IMR-90 (cell line): ENCODE data around the gene MTCL1. TPM values are rescaled to one million over a fixed set of nuclear protein-coding genes. Genes with fewer than 3 reads are reported as not detected.
A peak's percentile ranks its signal among the peaks of the same experiment; 100 is the strongest.

ENCODE experiments used
- ATAC-seq: fragments of 200-7000 bp; cut with Tn5 transposase; 2 replicates; pipeline ENCODE4 v1.9.1; 2020; ENCODE audit warnings: low read depth, mild to moderate bottlenecking, moderate library complexity
- BruUV-seq: library from RNA; stranded (reverse); fragments of 400-500 nt; replicated peaks from 2 replicates; lab custom pipeline; 2021; lab: Mats Ljungman, UMichigan
- CTCF ChIA-PET: fragments of 300-600 bp; formaldehyde crosslinking; extraction: SDS; loops from one replicate; lab custom pipeline; 2021; ENCODE audit warnings: antibody characterized with exemption; lab: Yijun Ruan, JAX
- POLR2A ChIA-PET: fragments of 300-600 bp; sonication (Branson Sonifier 250); formaldehyde crosslinking; loops from one replicate; lab custom pipeline; 2022; ENCODE audit warnings: antibody characterized with exemption; ENCODE audit not compliant: unreplicated experiment; lab: Charles Lee
- DNase-seq: peaks from one replicate; pipeline ENCODE4 v3.0.0; 2013
- H2AFZ ChIP-seq: replicated peaks from 2 replicates; pipeline ENCODE3; 2013; ENCODE audit warnings: low read length, mild to moderate bottlenecking; ENCODE audit not compliant: poor library complexity
- H2AK5ac ChIP-seq: 2 replicates; pipeline ENCODE4 v1.6.1; 2013; ENCODE audit warnings: low read depth, low read length, inconsistent platforms
- H2AK9ac ChIP-seq: replicated peaks from 2 replicates; pipeline ENCODE3; 2013; ENCODE audit warnings: mild to moderate bottlenecking, low read depth, low read length, moderate library complexity; ENCODE audit not compliant: poor library complexity
- H2BK120ac ChIP-seq: 2 replicates; pipeline ENCODE4 v1.6.1; 2013; ENCODE audit warnings: low read depth, low read length, inconsistent platforms
- H2BK15ac ChIP-seq: 3 replicates; pipeline ENCODE4 v1.6.1; 2013; ENCODE audit warnings: low read depth, low read length, inconsistent platforms
- H2BK20ac ChIP-seq: 2 replicates; pipeline ENCODE4 v1.6.1; 2013; ENCODE audit warnings: low read depth, mild to moderate bottlenecking, inconsistent platforms, low read length, moderate library complexity
- H2BK5ac ChIP-seq: 2 replicates; pipeline ENCODE4 v1.6.1; 2013; ENCODE audit warnings: mild to moderate bottlenecking, low read depth, low read length, inconsistent platforms; ENCODE audit not compliant: poor library complexity, severe bottlenecking
- H3K14ac ChIP-seq: replicated peaks from 2 replicates; pipeline ENCODE4 v1.6.1; 2013; ENCODE audit warnings: low read depth, low read length, inconsistent platforms
- H3K18ac ChIP-seq: 2 replicates; pipeline ENCODE4 v1.6.1; 2013; ENCODE audit warnings: low read depth, low read length, control low read depth
- H3K23ac ChIP-seq: 2 replicates; pipeline ENCODE4 v1.6.1; 2013; ENCODE audit warnings: low read depth, low read length, inconsistent platforms
- H3K27ac ChIP-seq: 2 replicates; pipeline ENCODE4 v1.5.1; 2013; ENCODE audit warnings: mild to moderate bottlenecking, control low read depth, low read length; ENCODE audit not compliant: insufficient read depth
- H3K27me3 ChIP-seq: 2 replicates; pipeline ENCODE4 v1.6.1; 2013; ENCODE audit warnings: low read length; ENCODE audit not compliant: control insufficient read depth, insufficient read depth
- H3K36me3 ChIP-seq: 2 replicates; pipeline ENCODE4 v1.6.1; 2013; ENCODE audit warnings: low read length, mixed read lengths; ENCODE audit not compliant: control insufficient read depth, insufficient read depth
- H3K4ac ChIP-seq: 2 replicates; pipeline ENCODE4 v1.6.1; 2013; ENCODE audit warnings: low read depth, low read length, inconsistent platforms
- H3K4me1 ChIP-seq: 2 replicates; pipeline ENCODE4 v1.6.1; 2013; ENCODE audit warnings: low read length, mixed read lengths; ENCODE audit not compliant: control insufficient read depth, insufficient read depth
- H3K4me2 ChIP-seq: 2 replicates; pipeline ENCODE4 v1.6.1; 2013; ENCODE audit warnings: low read depth, mild to moderate bottlenecking, control low read depth, low read length, moderate library complexity
- H3K4me3 ChIP-seq: 2 replicates; pipeline ENCODE4 v1.5.1; 2013; ENCODE audit warnings: low read depth, mild to moderate bottlenecking, control low read depth, low read length, moderate library complexity; ENCODE audit not compliant: insufficient read depth
- H3K56ac ChIP-seq: 2 replicates; pipeline ENCODE4 v1.6.1; 2013; ENCODE audit warnings: low read length, inconsistent platforms; ENCODE audit not compliant: insufficient read depth; ENCODE audit errors: extremely low read depth
- H3K79me1 ChIP-seq, 2 experiments: 2 replicates each; pipeline ENCODE4 v1.6.1; 2013; ENCODE audit warnings: low read length in 2 of 2, inconsistent platforms in 1 of 2, low read depth in 1 of 2
- H3K9ac ChIP-seq: 2 replicates; pipeline ENCODE4 v1.6.1; 2013; ENCODE audit warnings: low read depth, low read length, control low read depth
- H3K9me1 ChIP-seq: 2 replicates; pipeline ENCODE4 v1.6.1; 2013; ENCODE audit warnings: low read length, inconsistent platforms; ENCODE audit not compliant: insufficient read depth
- H3K9me3 ChIP-seq: 2 replicates; pipeline ENCODE4 v1.6.1; 2013; ENCODE audit warnings: low read length; ENCODE audit not compliant: control insufficient read depth, insufficient read depth
- H4K20me1 ChIP-seq: 2 replicates; pipeline ENCODE4 v1.6.1; 2013; ENCODE audit warnings: low read length, inconsistent platforms; ENCODE audit not compliant: insufficient read depth
- H4K5ac ChIP-seq: 2 replicates; pipeline ENCODE4 v1.6.1; 2013; ENCODE audit warnings: mild to moderate bottlenecking, low read depth, low read length, control low read depth
- H4K8ac ChIP-seq, 2 experiments: 2 replicates each; pipeline ENCODE4 v1.6.1; 2013; ENCODE audit warnings: low read depth in 2 of 2, low read length in 2 of 2, control low read depth in 1 of 2, inconsistent platforms in 1 of 2
- H4K91ac ChIP-seq: 2 replicates; pipeline ENCODE4 v1.6.1; 2013; ENCODE audit warnings: low read depth, low read length, inconsistent platforms; ENCODE audit not compliant: insufficient read depth
- BHLHE40 ChIP-seq: fragments of 150-350 bp; IDR thresholded peaks from 2 replicates; pipeline ENCODE4 v1.6.1; 2016; ENCODE audit warnings: mild to moderate bottlenecking, low read depth, low read length
- CEBPB ChIP-seq: IDR thresholded peaks from 2 replicates; pipeline ENCODE4 v1.6.1; 2012; ENCODE audit warnings: low read depth, low read length, improper control_type of control experiment
- CHD1 ChIP-seq: IDR thresholded peaks from 2 replicates; pipeline ENCODE4 v1.6.1; 2012; ENCODE audit warnings: low read depth, low read length, improper control_type of control experiment
- FOS ChIP-seq: fragments of 150-350 bp; IDR thresholded peaks from 2 replicates; pipeline ENCODE4 v1.6.1; 2016; ENCODE audit warnings: low read depth, low read length
- MAFK ChIP-seq: IDR thresholded peaks from 2 replicates; pipeline ENCODE4 v1.6.1; 2012; ENCODE audit warnings: low read depth, low read length, improper control_type of control experiment
- MAZ ChIP-seq: IDR thresholded peaks from 2 replicates; pipeline ENCODE4 v1.6.1; 2012; ENCODE audit warnings: low read depth, mild to moderate bottlenecking, low read length, improper control_type of control experiment, moderate library complexity, borderline replicate concordance
- MXI1 ChIP-seq: IDR thresholded peaks from 2 replicates; pipeline ENCODE4 v1.6.1; 2012; ENCODE audit warnings: low read depth, mild to moderate bottlenecking, low read length, moderate library complexity, borderline replicate concordance
- NFE2L2 ChIP-seq: fragments of 150-350 bp; IDR thresholded peaks from 2 replicates; pipeline ENCODE4 v1.6.1; 2016; ENCODE audit warnings: low read depth, mild to moderate bottlenecking, low read length
- POLR2A ChIP-seq: IDR thresholded peaks from 2 replicates; pipeline ENCODE4 v1.6.1; 2012; ENCODE audit warnings: mild to moderate bottlenecking, low read depth, low read length
- RAD21 ChIP-seq: IDR thresholded peaks from 2 replicates; pipeline ENCODE4 v1.6.1; 2012; ENCODE audit warnings: low read length, improper control_type of control experiment
- RCOR1 ChIP-seq: IDR thresholded peaks from 2 replicates; pipeline ENCODE4 v1.6.1; 2012; ENCODE audit warnings: mild to moderate bottlenecking, low read length, improper control_type of control experiment; ENCODE audit not compliant: insufficient replicate concordance
- RFX5 ChIP-seq: IDR thresholded peaks from 2 replicates; pipeline ENCODE4 v1.8.0; 2012; ENCODE audit warnings: low read depth, mild to moderate bottlenecking, low read length, moderate library complexity
- SMC3 ChIP-seq: fragments of 150-350 bp; IDR thresholded peaks from 2 replicates; pipeline ENCODE4 v1.6.1; 2016; ENCODE audit warnings: low read depth, mild to moderate bottlenecking, antibody characterized with exemption, low read length, moderate library complexity
- WGBS, 2 experiments: methylation state at CpG; one replicate each; pipeline versions ENCODE4 v1.1.5 to v1.1.7; 2013; ENCODE audit warnings: missing lambda C conversion rate in 2 of 2; ENCODE audit not compliant: insufficient read length in 1 of 2; ENCODE audit errors: extremely low coverage in 2 of 2; 5-methylcytosine and 5-hydroxymethylcytosine counted together
- dilution Hi-C: fragments of 300-500 bp; cut with HindIII; formaldehyde crosslinking; loops from one replicate; pipeline ENCODE4 v1.14.3; 2018; ENCODE audit warnings: low sequenced_read_pairs; ENCODE audit not compliant: unreplicated experiment
- in situ Hi-C: fragments of 300-500 bp; cut with MboI; formaldehyde crosslinking; loops from 3 replicates; pipeline ENCODE4 v1.14.3; 2019; ENCODE audit warnings: low sequenced_read_pairs, inconsistent platforms, mixed read lengths
- intact Hi-C: fragments of 100-400 bp; cut with micrococcal nuclease; formaldehyde crosslinking; loops from 2 replicates; pipeline ENCODE4 v1.10.0; 2022
- polyA plus RNA-seq, 3 experiments: library from polyadenylated mRNA; depleted of rRNA; stranded (reverse); fragments of >200 nt; gene quantifications; 2 replicates each; pipeline ENCODE4 v1.2.3, GENCODE V29; 2012; ENCODE audit warnings: low replicate concordance in 1 of 3
- total RNA-seq: library from RNA; depleted of rRNA; stranded (reverse); fragments of >200 nt; gene quantifications from 2 replicates; pipeline ENCODE4 v1.2.3, GENCODE V29; 2012
- TF ChIP-seq, protein P1 (sequence below): conservative IDR thresholded peaks from 2 replicates; pipeline ENCODE4 v1.5.1; 2012; ENCODE audit warnings: mild to moderate bottlenecking, low read depth, low read length, improper control_type of control experiment
- TF ChIP-seq, protein P2 (sequence below): fragments of 150-350 bp; IDR thresholded peaks from 2 replicates; pipeline ENCODE4 v1.6.1; 2017; ENCODE audit warnings: mild to moderate bottlenecking, antibody characterized with exemption, low read length, low read depth
- TF ChIP-seq, protein P3 (sequence below): fragments of 150-350 bp; IDR thresholded peaks from 2 replicates; pipeline ENCODE4 v1.6.1; 2016; ENCODE audit warnings: low read depth, mild to moderate bottlenecking, low read length, moderate library complexity, borderline replicate concordance

MTCL1 gene
- total and polyA plus RNA-seq, 2 of the 4 experiments (the other 2 are of a cell fraction), result 29.0 to 45.3 TPM

DNA sequence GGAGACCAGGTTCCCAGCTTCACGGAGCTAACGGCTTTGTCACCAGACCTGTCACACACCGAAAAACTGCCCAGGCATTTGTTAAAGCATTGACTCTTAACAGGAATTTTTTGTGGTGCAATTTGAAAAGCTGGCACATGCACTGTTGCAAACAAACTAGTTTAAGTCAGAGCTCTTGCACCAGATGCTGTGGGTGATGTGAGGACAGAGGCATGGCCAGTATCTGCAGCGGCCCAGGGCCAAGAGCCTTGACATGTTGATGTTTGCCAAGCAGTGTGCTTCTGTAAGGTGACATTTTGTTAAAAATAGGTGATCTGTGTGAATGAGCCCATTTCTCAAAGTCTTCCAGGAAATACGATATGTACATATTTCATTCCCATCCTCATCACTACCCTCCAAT, 142.5 kb downstream of the MTCL1 start:
- ChIA-PET CTCF (no interaction called here), POLR2A (no interaction called here)
- peaks cover 7% of the 10 kb centered on the region for H3K4me1 ChIP-seq
- peaks cover 15% of the 10 kb centered on the region for H3K9me1 ChIP-seq
- intact Hi-C loops, result no loop called here
- no peak overlapping the region for H3K18ac ChIP-seq
- H3K4me3 ChIP-seq, result no peak overlapping the region
- H3K9me3 ChIP-seq, result no peaks in the 10 kb centered on the region
- no peaks in the 10 kb centered on the region for H4K20me1 ChIP-seq
- no peaks in the 10 kb centered on the region for H3K36me3 ChIP-seq
- no peak for DNase-seq
- no peak overlapping the region for H2BK15ac ChIP-seq
- H2AK9ac ChIP-seq, result no peak overlapping the region
- no peak overlapping the region for H3K23ac ChIP-seq
- H4K5ac ChIP-seq, result no peak overlapping the region
- dilution Hi-C loops, result no loop called here
- no peak overlapping the region for H3K56ac ChIP-seq
- 97% methylated on average over 3 of the region's 5 CpGs; no CpG with 5 or more reads in 1 of the 2 experiments for WGBS, 2 experiments
- no peak overlapping the region for H2BK5ac ChIP-seq
- no peaks in the 10 kb centered on the region for H3K27me3 ChIP-seq
- H2BK20ac ChIP-seq, result no peak overlapping the region
- H4K8ac ChIP-seq, result no peak overlapping the region
- H3K27ac ChIP-seq, result no peak overlapping the region
- H3K14ac ChIP-seq, result peak overlapping the region; percentile 27
- TF ChIP-seq POLR2A, result no peak
- no peak for TF ChIP-seq RAD21
- no peak for TF ChIP-seq RCOR1
- TF ChIP-seq MAFK, result no peak
- TF ChIP-seq CHD1, result no peak
- no peak for TF ChIP-seq CEBPB
- TF ChIP-seq MAZ, result no peak
- TF ChIP-seq BHLHE40, result no peak
- TF ChIP-seq, protein P1, sequence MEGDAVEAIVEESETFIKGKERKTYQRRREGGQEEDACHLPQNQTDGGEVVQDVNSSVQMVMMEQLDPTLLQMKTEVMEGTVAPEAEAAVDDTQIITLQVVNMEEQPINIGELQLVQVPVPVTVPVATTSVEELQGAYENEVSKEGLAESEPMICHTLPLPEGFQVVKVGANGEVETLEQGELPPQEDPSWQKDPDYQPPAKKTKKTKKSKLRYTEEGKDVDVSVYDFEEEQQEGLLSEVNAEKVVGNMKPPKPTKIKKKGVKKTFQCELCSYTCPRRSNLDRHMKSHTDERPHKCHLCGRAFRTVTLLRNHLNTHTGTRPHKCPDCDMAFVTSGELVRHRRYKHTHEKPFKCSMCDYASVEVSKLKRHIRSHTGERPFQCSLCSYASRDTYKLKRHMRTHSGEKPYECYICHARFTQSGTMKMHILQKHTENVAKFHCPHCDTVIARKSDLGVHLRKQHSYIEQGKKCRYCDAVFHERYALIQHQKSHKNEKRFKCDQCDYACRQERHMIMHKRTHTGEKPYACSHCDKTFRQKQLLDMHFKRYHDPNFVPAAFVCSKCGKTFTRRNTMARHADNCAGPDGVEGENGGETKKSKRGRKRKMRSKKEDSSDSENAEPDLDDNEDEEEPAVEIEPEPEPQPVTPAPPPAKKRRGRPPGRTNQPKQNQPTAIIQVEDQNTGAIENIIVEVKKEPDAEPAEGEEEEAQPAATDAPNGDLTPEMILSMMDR, result no peak
- TF ChIP-seq MXI1, result no peak
- no peak for TF ChIP-seq SMC3
- TF ChIP-seq FOS, result no peak
- TF ChIP-seq, protein P2, sequence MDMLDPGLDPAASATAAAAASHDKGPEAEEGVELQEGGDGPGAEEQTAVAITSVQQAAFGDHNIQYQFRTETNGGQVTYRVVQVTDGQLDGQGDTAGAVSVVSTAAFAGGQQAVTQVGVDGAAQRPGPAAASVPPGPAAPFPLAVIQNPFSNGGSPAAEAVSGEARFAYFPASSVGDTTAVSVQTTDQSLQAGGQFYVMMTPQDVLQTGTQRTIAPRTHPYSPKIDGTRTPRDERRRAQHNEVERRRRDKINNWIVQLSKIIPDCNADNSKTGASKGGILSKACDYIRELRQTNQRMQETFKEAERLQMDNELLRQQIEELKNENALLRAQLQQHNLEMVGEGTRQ, result no peak
- no peak for TF ChIP-seq RFX5
- TF ChIP-seq, protein P3, sequence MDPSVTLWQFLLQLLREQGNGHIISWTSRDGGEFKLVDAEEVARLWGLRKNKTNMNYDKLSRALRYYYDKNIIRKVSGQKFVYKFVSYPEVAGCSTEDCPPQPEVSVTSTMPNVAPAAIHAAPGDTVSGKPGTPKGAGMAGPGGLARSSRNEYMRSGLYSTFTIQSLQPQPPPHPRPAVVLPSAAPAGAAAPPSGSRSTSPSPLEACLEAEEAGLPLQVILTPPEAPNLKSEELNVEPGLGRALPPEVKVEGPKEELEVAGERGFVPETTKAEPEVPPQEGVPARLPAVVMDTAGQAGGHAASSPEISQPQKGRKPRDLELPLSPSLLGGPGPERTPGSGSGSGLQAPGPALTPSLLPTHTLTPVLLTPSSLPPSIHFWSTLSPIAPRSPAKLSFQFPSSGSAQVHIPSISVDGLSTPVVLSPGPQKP, result no peak
- TF ChIP-seq NFE2L2, result no peak
- H3K9ac ChIP-seq, result no peak overlapping the region
- H3K79me1 ChIP-seq, result no peaks in the 10 kb centered on the region
- H4K91ac ChIP-seq, result no peak overlapping the region; the same call in 1 of the 2 replicates
- in situ Hi-C loops, result no loop called here
- H3K4ac ChIP-seq, result peak overlapping the region; percentile 41
- BruUV-seq, result no TSS peak
- no peak overlapping the region for H2AFZ ChIP-seq
- 0 out of 2 replicates have a peak overlapping the region, but pooled peaks have one; percentile 41 for H2BK120ac ChIP-seq
- no peak overlapping the region for H3K4me2 ChIP-seq
- peak overlapping the region; percentile 36; the same call in 1 of the 2 replicates for H2AK5ac ChIP-seq
- ATAC-seq, result no peak
